ENCODE data around the gene SLC25A28.

GRCh38 chr10:99659031-99659867 lies 39.0 kb upstream of the SLC25A28 start, which contains the start of gene ENTPD7:
- TF ChIP-seq CTCF (IDR thresholded peaks at IDR 0.05) (peak in 6 of 7 experiments; percentile 17 to 74 (median 56)), POLR2A (IDR thresholded peaks at IDR 0.05) (peak; percentile 45 to 74 (median 71))
